Neural cell (in vitro differentiated cells): ENCODE measurements around the gene ANGPTL8. TPM values are rescaled to one million over a fixed set of nuclear protein-coding genes. Genes with fewer than 3 reads are reported as not detected.

Source experiments
- H2AFZ ChIP-seq: fragments of 200-600, 300-800 bp; sonication (generic), shearing (Covaris generic); 2 replicates; pipeline ENCODE4 v1.6.0; 2014; ENCODE audit warnings: low read depth, mild to moderate bottlenecking, antibody characterized with exemption, low read length, moderate library complexity
- H3F3A ChIP-seq: fragments of 200-600 bp; shearing (Covaris generic); 2 replicates; pipeline ENCODE4 v1.6.1; 2016; ENCODE audit warnings: mild to moderate bottlenecking, moderate library complexity, mixed read lengths, antibody characterized with exemption, low read length; ENCODE audit not compliant: insufficient read depth, poor library complexity, severe bottlenecking
- H3K27ac ChIP-seq: fragments of 200-600, 300-800 bp; sonication (generic), shearing (Covaris generic); 2 replicates; pipeline ENCODE4 v1.5.1; 2014; ENCODE audit warnings: mild to moderate bottlenecking, low read length, moderate library complexity
- H3K27me3 ChIP-seq: fragments of 300-800, 200-600 bp; sonication (generic), shearing (Covaris generic); 2 replicates; pipeline ENCODE4 v1.6.0; 2014; ENCODE audit warnings: mild to moderate bottlenecking, low read depth, low read length, moderate library complexity; ENCODE audit not compliant: insufficient read depth
- H3K36me3 ChIP-seq: fragments of 300-800, 200-600 bp; sonication (generic), shearing (Covaris generic); 2 replicates; pipeline ENCODE4 v1.5.1; 2014; ENCODE audit warnings: mild to moderate bottlenecking, antibody characterized with exemption, low read length, moderate library complexity; ENCODE audit not compliant: insufficient read depth
- H3K4me2 ChIP-seq: fragments of 300-800, 200-600 bp; sonication (generic), shearing (Covaris generic); 2 replicates; pipeline ENCODE4 v1.6.0; 2014; ENCODE audit warnings: mild to moderate bottlenecking, low read length
- H3K4me3 ChIP-seq: fragments of 300-800, 200-600 bp; sonication (generic), shearing (Covaris generic); 2 replicates; pipeline ENCODE4 v1.5.1; 2014; ENCODE audit warnings: mild to moderate bottlenecking, low read length, moderate library complexity
- H3K79me2 ChIP-seq: fragments of 200-600 bp; shearing (Covaris generic); replicated peaks from 2 replicates; pipeline ENCODE4 v1.6.0; 2014; ENCODE audit warnings: mild to moderate bottlenecking, low read length, moderate library complexity; ENCODE audit not compliant: insufficient read depth
- H3K9ac ChIP-seq: fragments of 300-800, 200-600 bp; sonication (generic), shearing (Covaris generic); 2 replicates; pipeline ENCODE4 v1.6.1; 2016; ENCODE audit warnings: mild to moderate bottlenecking, low read length, mixed read lengths
- H3K9me2 ChIP-seq: fragments of 200-600 bp; shearing (Covaris generic); 2 replicates; pipeline ENCODE4 v1.6.1; 2016; ENCODE audit warnings: mild to moderate bottlenecking, low read length, mixed read lengths; ENCODE audit not compliant: insufficient read depth
- H3K9me3 ChIP-seq: fragments of 200-600, 300-800 bp; sonication (generic), shearing (Covaris generic); 2 replicates; pipeline ENCODE4 v1.6.1; 2016; ENCODE audit warnings: mild to moderate bottlenecking, mixed run types, low read length, moderate library complexity, mixed read lengths
- H4K20me1 ChIP-seq: fragments of 200-600 bp; shearing (Covaris generic); 2 replicates; pipeline ENCODE4 v1.6.1; 2016; ENCODE audit warnings: mild to moderate bottlenecking, mixed run types; ENCODE audit not compliant: insufficient read depth
- EP300 ChIP-seq: fragments of 450-650 bp; conservative IDR thresholded peaks from 2 replicates; pipeline ENCODE4 v1.6.1; 2014; ENCODE audit warnings: antibody characterized with exemption, mild to moderate bottlenecking, moderate library complexity; ENCODE audit not compliant: poor library complexity, severe bottlenecking
- EZH2 ChIP-seq: fragments of 200-600, 300-800 bp; shearing (Covaris generic), sonication (generic); IDR thresholded peaks from 2 replicates; pipeline ENCODE4 v1.6.1; 2014; ENCODE audit warnings: antibody characterized with exemption, low read length, borderline replicate concordance, mild to moderate bottlenecking; ENCODE audit not compliant: insufficient read depth, poor library complexity, severe bottlenecking
- MXI1 ChIP-seq: fragments of 450-650 bp; conservative IDR thresholded peaks from 2 replicates; pipeline ENCODE4 v1.6.1; 2014; ENCODE audit warnings: antibody characterized with exemption, mild to moderate bottlenecking; ENCODE audit not compliant: poor library complexity, severe bottlenecking
- POLR2AphosphoS5 ChIP-seq: IDR thresholded peaks from 2 replicates; pipeline ENCODE4 v1.6.1; 2012
- RAD21 ChIP-seq: fragments of 450-650 bp; conservative IDR thresholded peaks from 2 replicates; pipeline ENCODE4 v1.6.1; 2014; ENCODE audit warnings: antibody characterized with exemption, mild to moderate bottlenecking, moderate library complexity
- SMC3 ChIP-seq: fragments of 450-650 bp; conservative IDR thresholded peaks from 2 replicates; pipeline ENCODE4 v1.6.1; 2014; ENCODE audit warnings: antibody characterized with exemption, mild to moderate bottlenecking, moderate library complexity; ENCODE audit not compliant: poor library complexity
- TAF1 ChIP-seq: IDR thresholded peaks from 2 replicates; pipeline ENCODE4 v1.6.1; 2012; ENCODE audit warnings: low read depth
- polyA plus RNA-seq: library from polyadenylated mRNA; depleted of rRNA; stranded (reverse); fragments of >200 nt; gene quantifications from 2 replicates; pipeline ENCODE4 v1.2.3, GENCODE V29; 2014
- TF ChIP-seq, protein P1 (sequence below): IDR thresholded peaks from 2 replicates; pipeline ENCODE4 v1.6.1; 2012; ENCODE audit warnings: borderline replicate concordance
- TF ChIP-seq, protein P2 (sequence below): fragments of 450-650 bp; IDR thresholded peaks from 2 replicates; pipeline ENCODE4 v1.5.1; 2014; ENCODE audit warnings: antibody characterized with exemption, mild to moderate bottlenecking, moderate library complexity; ENCODE audit not compliant: poor library complexity, severe bottlenecking

Gene ANGPTL8
- polyA plus RNA-seq, 1 donor from 2014 or later, result not detected

DNA sequence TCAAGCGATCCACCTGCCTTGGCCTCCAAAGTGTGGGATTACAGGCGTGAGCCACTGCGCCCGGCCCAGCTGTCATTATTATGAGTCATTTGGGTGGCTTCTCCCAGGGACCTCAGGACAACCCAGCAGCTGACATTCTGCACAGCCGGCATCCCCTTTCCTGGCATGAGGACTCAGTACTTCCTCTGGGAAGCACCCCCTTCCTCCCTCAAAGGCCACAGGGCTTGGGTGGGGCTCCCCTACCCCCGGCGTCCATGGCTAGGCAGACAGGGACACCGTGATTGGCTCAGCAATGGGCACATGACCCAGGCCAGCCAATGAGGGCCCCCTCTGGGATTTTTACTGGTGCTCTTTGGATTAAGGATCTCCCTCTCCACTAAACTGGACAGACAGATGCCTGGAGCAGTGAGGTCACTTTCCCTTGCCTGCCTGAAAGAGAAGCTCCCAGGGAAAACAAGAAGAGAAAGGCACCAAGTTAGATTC lies 48.1 kb upstream of the ANGPTL8 start:
- Histone ChIP-seq H3K36me3 (no peaks in the 10 kb centered on the region), H3F3A (no peaks in the 10 kb centered on the region), H3K79me2 (no peaks in the 10 kb centered on the region), H3K4me3 (no peak overlapping the region), H3K9me3 (no peaks in the 10 kb centered on the region), H2AFZ (no peak overlapping the region), H3K4me2 (no peak overlapping the region), H3K27me3 (peaks cover under 1% of the 10 kb centered on the region), H3K9me2 (no peaks in the 10 kb centered on the region), H3K27ac (no peak overlapping the region), H3K9ac (no peak overlapping the region), H4K20me1 (no peaks in the 10 kb centered on the region)
- no peak for TF ChIP-seq TAF1
- TF ChIP-seq RAD21, result no peak
- no peak for TF ChIP-seq EP300
- no peak for TF ChIP-seq POLR2AphosphoS5
- no peak for TF ChIP-seq EZH2
- TF ChIP-seq, protein P1, sequence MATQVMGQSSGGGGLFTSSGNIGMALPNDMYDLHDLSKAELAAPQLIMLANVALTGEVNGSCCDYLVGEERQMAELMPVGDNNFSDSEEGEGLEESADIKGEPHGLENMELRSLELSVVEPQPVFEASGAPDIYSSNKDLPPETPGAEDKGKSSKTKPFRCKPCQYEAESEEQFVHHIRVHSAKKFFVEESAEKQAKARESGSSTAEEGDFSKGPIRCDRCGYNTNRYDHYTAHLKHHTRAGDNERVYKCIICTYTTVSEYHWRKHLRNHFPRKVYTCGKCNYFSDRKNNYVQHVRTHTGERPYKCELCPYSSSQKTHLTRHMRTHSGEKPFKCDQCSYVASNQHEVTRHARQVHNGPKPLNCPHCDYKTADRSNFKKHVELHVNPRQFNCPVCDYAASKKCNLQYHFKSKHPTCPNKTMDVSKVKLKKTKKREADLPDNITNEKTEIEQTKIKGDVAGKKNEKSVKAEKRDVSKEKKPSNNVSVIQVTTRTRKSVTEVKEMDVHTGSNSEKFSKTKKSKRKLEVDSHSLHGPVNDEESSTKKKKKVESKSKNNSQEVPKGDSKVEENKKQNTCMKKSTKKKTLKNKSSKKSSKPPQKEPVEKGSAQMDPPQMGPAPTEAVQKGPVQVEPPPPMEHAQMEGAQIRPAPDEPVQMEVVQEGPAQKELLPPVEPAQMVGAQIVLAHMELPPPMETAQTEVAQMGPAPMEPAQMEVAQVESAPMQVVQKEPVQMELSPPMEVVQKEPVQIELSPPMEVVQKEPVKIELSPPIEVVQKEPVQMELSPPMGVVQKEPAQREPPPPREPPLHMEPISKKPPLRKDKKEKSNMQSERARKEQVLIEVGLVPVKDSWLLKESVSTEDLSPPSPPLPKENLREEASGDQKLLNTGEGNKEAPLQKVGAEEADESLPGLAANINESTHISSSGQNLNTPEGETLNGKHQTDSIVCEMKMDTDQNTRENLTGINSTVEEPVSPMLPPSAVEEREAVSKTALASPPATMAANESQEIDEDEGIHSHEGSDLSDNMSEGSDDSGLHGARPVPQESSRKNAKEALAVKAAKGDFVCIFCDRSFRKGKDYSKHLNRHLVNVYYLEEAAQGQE, result no peak
- no peak for TF ChIP-seq MXI1

DNA sequence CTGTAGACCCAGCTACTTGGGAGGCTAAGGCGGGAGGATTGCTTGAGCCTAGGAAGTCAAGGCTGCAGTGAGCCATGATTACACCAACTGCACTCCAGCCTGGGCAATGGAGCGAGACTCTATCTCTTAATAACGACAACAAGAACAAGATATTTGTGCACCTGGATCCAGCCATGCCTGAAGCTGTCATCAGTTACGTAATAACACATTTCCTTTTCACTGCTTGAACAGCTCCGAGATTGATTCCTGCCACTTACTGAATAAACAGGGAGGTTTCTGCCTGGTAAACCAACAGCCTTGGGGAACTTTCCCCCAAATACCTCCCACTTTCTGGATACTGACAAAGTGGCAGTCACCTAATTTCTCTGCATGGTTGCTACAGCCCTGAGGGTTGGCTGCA lies 47.5 kb upstream of the ANGPTL8 start:
- no peak overlapping the region for H3K4me2 ChIP-seq
- TF ChIP-seq, protein P1, result no peak
- TF ChIP-seq EZH2 (no peak), SMC3 (no peak), TAF1 (no peak), MXI1 (no peak), RAD21 (no peak), EP300 (no peak)
- TF ChIP-seq, protein P2, sequence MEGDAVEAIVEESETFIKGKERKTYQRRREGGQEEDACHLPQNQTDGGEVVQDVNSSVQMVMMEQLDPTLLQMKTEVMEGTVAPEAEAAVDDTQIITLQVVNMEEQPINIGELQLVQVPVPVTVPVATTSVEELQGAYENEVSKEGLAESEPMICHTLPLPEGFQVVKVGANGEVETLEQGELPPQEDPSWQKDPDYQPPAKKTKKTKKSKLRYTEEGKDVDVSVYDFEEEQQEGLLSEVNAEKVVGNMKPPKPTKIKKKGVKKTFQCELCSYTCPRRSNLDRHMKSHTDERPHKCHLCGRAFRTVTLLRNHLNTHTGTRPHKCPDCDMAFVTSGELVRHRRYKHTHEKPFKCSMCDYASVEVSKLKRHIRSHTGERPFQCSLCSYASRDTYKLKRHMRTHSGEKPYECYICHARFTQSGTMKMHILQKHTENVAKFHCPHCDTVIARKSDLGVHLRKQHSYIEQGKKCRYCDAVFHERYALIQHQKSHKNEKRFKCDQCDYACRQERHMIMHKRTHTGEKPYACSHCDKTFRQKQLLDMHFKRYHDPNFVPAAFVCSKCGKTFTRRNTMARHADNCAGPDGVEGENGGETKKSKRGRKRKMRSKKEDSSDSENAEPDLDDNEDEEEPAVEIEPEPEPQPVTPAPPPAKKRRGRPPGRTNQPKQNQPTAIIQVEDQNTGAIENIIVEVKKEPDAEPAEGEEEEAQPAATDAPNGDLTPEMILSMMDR, result no peak
- no peak overlapping the region for H2AFZ ChIP-seq
- H3K79me2 ChIP-seq, result no peaks in the 10 kb centered on the region
- no peaks in the 10 kb centered on the region for H3K9me2 ChIP-seq
- no peaks in the 10 kb centered on the region for H4K20me1 ChIP-seq
- no peaks in the 10 kb centered on the region for H3K9me3 ChIP-seq
- H3K36me3 ChIP-seq, result no peaks in the 10 kb centered on the region
- no peak overlapping the region for H3K4me3 ChIP-seq
- H3K27me3 ChIP-seq, result peaks cover 7% of the 10 kb centered on the region
- no peaks in the 10 kb centered on the region for H3F3A ChIP-seq
- no peak overlapping the region for H3K27ac ChIP-seq
- no peak overlapping the region for H3K9ac ChIP-seq
